Ascending aorta (tissue), 2 donors: ENCODE results near the gene L1CAM. TPM values are rescaled to one million over a fixed set of nuclear protein-coding genes. Genes with fewer than 3 reads are reported as not detected.

ENCODE experiments used
- DNase-seq, 2 donors: peaks; one replicate each; pipeline ENCODE4 v3.0.0-alpha.2; 2019; ENCODE audit warnings: low spot score in 2 of 2
- H3K27ac ChIP-seq, 2 donors: fragments of 200-600 bp; sonication (generic); one replicate each; pipeline ENCODE4 v1.5.1; 2016 to 2017; ENCODE audit warnings: mild to moderate bottlenecking in 1 of 2
- H3K27me3 ChIP-seq: fragments of 200-600 bp; sonication (generic); one replicate; pipeline ENCODE4 v1.5.1; 2017
- H3K36me3 ChIP-seq, 2 donors: fragments of 200-600 bp; sonication (generic); one replicate each; pipeline ENCODE4 v1.5.1; 2016
- H3K4me1 ChIP-seq, 2 donors: fragments of 200-600 bp; sonication (generic); one replicate each; pipeline ENCODE4 v1.5.1; 2016 to 2017; ENCODE audit warnings: mild to moderate bottlenecking in 1 of 2
- H3K4me3 ChIP-seq, 2 donors: fragments of 200-600 bp; sonication (generic); one replicate each; pipeline ENCODE4 v1.5.1; 2016 to 2017; ENCODE audit warnings: mild to moderate bottlenecking in 1 of 2
- H3K9me3 ChIP-seq, 2 donors: fragments of 200-600 bp; sonication (generic); one replicate each; pipeline ENCODE4 v1.5.1; 2016
- intact Hi-C: fragments of 100-400 bp; cut with DNase I; formaldehyde crosslinking; loops from one replicate; pipeline ENCODE4 v1.15.1; 2023
- total RNA-seq: library from RNA; depleted of rRNA; stranded (reverse); fragments of >200 nt; gene quantifications from one replicate; pipeline ENCODE4 v1.1.0, GENCODE V29; 2016
- TF ChIP-seq, protein P1 (sequence below), 3 experiments: fragments of 200-600 bp in 2 of 3; fragments of 450-650 bp in 1 of 3; sonication (generic) in 2 of 3; IDR thresholded peaks; one replicate each; pipeline ENCODE4 v1.5.1; 2016 to 2019; ENCODE audit warnings: antibody characterized with exemption in 3 of 3, mild to moderate bottlenecking in 1 of 3, moderate library complexity in 1 of 3

L1CAM gene
- total RNA-seq, 1 donor from 2014 or later = 25.8 TPM

DNA sequence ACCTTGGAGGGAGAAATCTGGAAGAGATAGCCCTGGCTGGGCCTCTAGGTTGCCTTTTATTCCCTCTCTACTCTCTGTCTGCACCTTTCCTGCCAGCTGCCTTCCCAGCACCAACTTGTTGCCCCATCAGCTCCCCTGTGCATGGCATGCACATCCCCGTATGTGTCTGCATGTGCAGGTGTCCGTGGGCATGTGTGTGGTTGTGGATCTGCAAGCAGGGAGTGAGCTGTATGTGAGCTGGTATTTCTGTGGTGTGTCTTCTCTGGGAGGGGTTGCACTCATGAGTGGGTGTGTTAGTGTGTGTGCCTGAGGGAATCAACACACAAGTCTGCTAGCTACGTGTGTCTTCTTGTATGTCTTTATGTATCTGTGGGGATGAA, 9.9 kb downstream of the L1CAM start:
- no peaks in the 10 kb centered on the region for H3K36me3 ChIP-seq
- TF ChIP-seq, protein P1, sequence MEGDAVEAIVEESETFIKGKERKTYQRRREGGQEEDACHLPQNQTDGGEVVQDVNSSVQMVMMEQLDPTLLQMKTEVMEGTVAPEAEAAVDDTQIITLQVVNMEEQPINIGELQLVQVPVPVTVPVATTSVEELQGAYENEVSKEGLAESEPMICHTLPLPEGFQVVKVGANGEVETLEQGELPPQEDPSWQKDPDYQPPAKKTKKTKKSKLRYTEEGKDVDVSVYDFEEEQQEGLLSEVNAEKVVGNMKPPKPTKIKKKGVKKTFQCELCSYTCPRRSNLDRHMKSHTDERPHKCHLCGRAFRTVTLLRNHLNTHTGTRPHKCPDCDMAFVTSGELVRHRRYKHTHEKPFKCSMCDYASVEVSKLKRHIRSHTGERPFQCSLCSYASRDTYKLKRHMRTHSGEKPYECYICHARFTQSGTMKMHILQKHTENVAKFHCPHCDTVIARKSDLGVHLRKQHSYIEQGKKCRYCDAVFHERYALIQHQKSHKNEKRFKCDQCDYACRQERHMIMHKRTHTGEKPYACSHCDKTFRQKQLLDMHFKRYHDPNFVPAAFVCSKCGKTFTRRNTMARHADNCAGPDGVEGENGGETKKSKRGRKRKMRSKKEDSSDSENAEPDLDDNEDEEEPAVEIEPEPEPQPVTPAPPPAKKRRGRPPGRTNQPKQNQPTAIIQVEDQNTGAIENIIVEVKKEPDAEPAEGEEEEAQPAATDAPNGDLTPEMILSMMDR (IDR thresholded peaks at IDR 0.05) = no peak
- DNase-seq = no peak
- no peaks in the 10 kb centered on the region for H3K9me3 ChIP-seq
- no peak overlapping the region for H3K27ac ChIP-seq
- no peaks in the 10 kb centered on the region for H3K27me3 ChIP-seq
- H3K4me1 ChIP-seq = no peaks in the 10 kb centered on the region
- intact Hi-C loops = no loop called here
- no peak overlapping the region for H3K4me3 ChIP-seq

DNA sequence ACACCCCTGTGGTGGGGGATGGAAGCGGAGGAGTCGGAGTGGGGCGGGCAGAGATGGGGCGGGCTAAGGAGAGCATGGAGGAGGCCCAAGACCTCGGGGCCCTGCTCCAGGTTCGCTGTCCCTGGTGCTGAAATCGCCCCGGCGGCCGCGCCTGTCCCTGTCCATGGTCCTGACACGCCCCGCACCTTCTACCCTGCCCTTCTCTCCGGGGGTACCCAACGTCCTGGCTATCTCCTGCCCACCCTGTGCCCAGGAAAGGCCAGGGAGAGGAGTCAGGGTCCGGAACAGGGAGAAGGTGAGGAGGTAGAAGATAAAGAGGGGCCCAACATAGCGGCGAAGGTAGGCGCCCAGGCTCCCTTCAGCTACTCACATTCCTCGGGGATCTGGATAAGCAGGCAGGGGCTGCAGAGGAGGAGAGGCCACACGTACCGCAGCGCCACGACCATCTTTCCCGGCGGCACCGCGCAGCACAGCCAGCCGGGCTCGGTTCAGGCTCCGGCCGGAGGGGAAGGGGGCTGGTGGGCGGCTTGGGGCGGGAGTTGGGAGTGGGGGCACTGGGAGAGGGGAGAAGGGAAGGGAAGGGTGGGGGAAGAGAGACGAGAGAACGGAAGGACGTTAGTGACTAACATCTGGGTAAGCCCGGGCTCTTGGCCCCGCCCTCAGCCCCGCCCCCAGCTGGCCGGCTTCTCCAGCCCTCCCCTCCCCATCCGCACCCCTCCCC, 10.4 kb downstream of the L1CAM start:
- no peaks in the 10 kb centered on the region for H3K4me1 ChIP-seq
- H3K9me3 ChIP-seq = no peaks in the 10 kb centered on the region
- DNase-seq = no peak
- no peaks in the 10 kb centered on the region for H3K36me3 ChIP-seq
- TF ChIP-seq, protein P1 (IDR thresholded peaks at IDR 0.05) = no peak
- no peaks in the 10 kb centered on the region for H3K27me3 ChIP-seq
- intact Hi-C loops = no loop called here
- H3K4me3 ChIP-seq = no peak overlapping the region
- H3K27ac ChIP-seq = no peak overlapping the region

DNA sequence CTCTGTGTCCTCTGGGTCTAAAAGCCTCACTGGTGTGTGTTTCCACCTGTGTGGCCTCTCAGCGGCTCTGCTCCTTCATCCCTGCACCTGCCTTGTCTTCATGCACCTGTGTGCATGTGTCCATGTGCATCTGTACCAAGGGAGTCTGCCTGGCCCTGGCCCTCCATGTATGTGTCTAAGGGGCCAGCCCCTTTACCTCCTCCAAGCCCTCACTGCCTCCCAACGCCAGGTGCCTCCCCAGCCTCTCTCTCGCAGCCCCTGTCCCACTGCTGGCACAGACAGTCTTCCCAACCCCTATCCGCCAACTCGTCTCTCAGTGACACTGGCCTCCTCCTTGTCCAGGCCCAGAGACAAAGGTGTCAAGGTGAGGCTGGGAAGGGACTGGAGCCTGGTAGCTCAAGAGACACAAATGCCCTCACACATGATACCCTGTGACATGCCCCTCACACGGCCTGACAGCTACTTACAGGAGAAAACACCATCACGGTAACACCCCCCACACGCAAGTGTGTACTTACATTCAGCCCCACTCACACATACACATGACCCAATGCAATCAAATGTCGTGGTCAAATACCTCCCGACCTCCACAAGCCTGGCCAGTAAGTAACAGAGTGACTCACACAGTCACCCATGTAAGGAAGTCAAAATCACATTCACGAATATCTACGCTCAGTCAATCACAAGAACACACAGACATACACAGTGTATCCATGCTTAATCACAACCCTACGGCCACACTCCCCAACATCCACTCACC, 11.4 kb downstream of the L1CAM start:
- no peak for DNase-seq
- Histone ChIP-seq H3K4me3 (no peak overlapping the region), H3K9me3 (no peaks in the 10 kb centered on the region), H3K4me1 (no peaks in the 10 kb centered on the region), H3K27ac (no peak overlapping the region), H3K27me3 (no peaks in the 10 kb centered on the region), H3K36me3 (no peaks in the 10 kb centered on the region)
- intact Hi-C loops = no loop called here
- TF ChIP-seq, protein P1 (IDR thresholded peaks at IDR 0.05) = no peak

DNA sequence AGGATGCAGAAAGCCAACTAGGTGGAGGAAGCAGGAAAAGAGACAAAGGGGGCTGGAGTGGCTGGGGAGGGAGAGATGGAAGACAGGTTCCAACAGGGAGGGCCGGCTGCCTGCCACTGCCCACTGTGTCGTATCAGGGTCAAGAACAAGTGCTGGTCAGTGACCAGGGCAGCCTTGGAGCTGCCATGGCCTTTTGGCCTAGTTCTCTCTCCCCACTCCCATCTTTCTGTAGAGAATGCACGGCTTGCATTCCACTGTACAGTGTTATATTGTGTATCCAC, 11.9 kb downstream of the L1CAM start:
- H3K27ac ChIP-seq = no peak overlapping the region
- no peaks in the 10 kb centered on the region for H3K4me1 ChIP-seq
- H3K36me3 ChIP-seq = no peaks in the 10 kb centered on the region
- no peak overlapping the region for H3K4me3 ChIP-seq
- intact Hi-C loops = no loop called here
- H3K9me3 ChIP-seq = no peaks in the 10 kb centered on the region
- TF ChIP-seq, protein P1 (IDR thresholded peaks at IDR 0.05) = no peak
- no peaks in the 10 kb centered on the region for H3K27me3 ChIP-seq
- DNase-seq = no peak

DNA sequence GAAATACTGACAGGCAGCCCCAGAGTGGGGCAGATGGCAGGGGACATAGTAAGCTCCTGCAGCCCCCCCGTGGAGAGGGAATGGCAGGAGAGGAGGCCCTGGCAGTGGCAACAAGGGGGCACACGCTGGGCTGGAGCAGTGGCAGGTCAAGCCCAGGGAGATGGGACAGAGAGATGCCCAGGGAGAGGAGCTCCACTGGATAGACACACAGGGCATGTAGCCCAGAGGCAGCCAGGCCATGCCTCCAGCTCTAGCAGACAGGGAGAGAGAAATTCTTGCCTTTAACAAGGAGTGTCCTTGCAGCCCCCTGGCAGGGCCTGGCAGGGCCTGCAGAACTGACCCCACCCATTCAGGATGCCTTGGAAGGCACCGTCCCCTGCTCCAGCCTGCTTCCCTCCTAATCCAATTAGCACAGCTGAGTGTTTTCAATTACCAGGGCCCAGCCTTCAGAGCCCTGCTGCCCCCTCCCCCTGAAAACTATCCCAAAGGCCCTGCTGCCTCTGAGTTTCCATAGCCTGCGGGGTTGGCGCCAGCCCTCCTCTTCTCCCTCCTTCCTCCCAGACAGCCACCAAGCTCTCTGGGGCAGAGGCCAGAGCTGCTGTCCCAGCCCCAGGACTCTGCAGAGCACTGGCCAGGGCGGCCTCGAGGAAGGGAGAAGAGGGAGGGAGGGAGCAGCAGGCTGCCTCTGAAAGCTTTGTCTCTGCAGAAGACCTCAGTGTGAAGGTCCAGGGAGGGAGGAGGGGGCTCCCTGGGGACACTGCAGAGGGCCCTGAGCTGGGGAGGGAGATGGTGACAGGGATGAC, 12.5 kb downstream of the L1CAM start:
- no peaks in the 10 kb centered on the region for H3K4me1 ChIP-seq
- TF ChIP-seq, protein P1 (IDR thresholded peaks at IDR 0.05) = no peak
- no peak for DNase-seq
- H3K27me3 ChIP-seq = no peaks in the 10 kb centered on the region
- no peaks in the 10 kb centered on the region for H3K36me3 ChIP-seq
- intact Hi-C loops = no loop called here
- no peak overlapping the region for H3K27ac ChIP-seq
- H3K4me3 ChIP-seq = no peak overlapping the region
- no peaks in the 10 kb centered on the region for H3K9me3 ChIP-seq
